ENCODE data around the gene PPIP5K2. TPM values are rescaled to one million over a fixed set of nuclear protein-coding genes. Genes with fewer than 3 reads are reported as not detected.

The PPIP5K2 gene
- total RNA-seq, 1 donor from 2014 or later = 108 TPM

DNA sequence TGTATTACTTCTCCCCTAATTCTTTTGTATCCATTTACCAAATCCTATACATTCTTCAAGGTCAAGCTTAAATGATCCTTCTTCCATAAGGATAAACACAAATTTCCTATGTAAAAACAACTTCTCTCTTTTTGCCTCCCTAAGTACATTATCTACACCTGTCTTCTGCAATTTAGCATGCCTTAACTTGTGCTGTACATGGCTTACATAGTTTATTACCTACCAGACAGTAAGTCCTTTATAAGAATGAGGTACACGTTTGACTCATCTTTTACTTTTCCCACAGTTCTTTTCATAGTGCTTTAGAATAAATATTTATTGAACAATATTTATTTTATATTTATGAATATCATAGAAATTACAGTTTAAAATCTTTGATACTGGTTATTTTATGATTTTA lies 33.6 kb upstream of the PPIP5K2 start:
- no peak overlapping the region for H2AFZ ChIP-seq (replicated peaks)
- no peak overlapping the region for H3K9ac ChIP-seq

DNA sequence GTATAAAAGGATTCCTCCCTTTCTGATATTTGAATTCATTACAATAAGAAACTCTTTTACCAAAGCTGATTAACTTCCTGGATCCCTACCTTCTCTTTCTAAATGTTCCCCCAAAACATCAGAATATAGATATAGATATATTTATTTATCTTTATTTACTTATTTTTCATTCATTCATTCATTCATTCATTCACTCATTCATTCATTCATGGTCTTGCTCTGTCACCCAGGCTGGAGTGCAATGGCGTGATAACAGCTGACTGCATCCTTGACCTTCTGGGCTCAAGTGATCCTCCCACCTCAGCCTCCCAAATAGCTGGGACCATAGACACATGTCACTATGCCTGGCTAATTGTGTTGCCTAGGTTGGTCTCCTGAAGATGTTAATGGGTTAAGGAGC lies 30.8 kb upstream of the PPIP5K2 start:
- H4K20me1 ChIP-seq (ENCODE audit: low read depth) = no peaks in the 10 kb centered on the region
- H3K9me3 Mint-ChIP-seq = peaks cover 1% of the 10 kb centered on the region
- H3K36me3 ChIP-seq = peaks cover 19% of the 10 kb centered on the region
- H3K27ac Mint-ChIP-seq = no peak overlapping the region
- H3K4me1 ChIP-seq = no peaks in the 10 kb centered on the region
- no peak overlapping the region for H3K4me2 ChIP-seq
- H3K27me3 ChIP-seq = no peaks in the 10 kb centered on the region
- H3K4me3 ChIP-seq = no peak overlapping the region
- H3K36me3 Mint-ChIP-seq = peaks cover 24% of the 10 kb centered on the region
- no peaks in the 10 kb centered on the region for H3K4me1 Mint-ChIP-seq
- TF ChIP-seq EZH2 (IDR thresholded peaks at IDR 0.05) (no peak), EZH2phosphoT487 (IDR thresholded peaks at IDR 0.05) (no peak)
- TF ChIP-seq, protein P1, sequence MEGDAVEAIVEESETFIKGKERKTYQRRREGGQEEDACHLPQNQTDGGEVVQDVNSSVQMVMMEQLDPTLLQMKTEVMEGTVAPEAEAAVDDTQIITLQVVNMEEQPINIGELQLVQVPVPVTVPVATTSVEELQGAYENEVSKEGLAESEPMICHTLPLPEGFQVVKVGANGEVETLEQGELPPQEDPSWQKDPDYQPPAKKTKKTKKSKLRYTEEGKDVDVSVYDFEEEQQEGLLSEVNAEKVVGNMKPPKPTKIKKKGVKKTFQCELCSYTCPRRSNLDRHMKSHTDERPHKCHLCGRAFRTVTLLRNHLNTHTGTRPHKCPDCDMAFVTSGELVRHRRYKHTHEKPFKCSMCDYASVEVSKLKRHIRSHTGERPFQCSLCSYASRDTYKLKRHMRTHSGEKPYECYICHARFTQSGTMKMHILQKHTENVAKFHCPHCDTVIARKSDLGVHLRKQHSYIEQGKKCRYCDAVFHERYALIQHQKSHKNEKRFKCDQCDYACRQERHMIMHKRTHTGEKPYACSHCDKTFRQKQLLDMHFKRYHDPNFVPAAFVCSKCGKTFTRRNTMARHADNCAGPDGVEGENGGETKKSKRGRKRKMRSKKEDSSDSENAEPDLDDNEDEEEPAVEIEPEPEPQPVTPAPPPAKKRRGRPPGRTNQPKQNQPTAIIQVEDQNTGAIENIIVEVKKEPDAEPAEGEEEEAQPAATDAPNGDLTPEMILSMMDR (IDR thresholded peaks at IDR 0.05) = no peak
- no peaks in the 10 kb centered on the region for H3F3A ChIP-seq (ENCODE audit: low read depth)
- DNase-seq (ENCODE audit: low spot score) = no peak
- H3K27ac ChIP-seq = no peak overlapping the region
- H3K4me3 Mint-ChIP-seq = no peak overlapping the region
- no peak overlapping the region for H2AFZ ChIP-seq (replicated peaks)
- no peaks in the 10 kb centered on the region for H3K27me3 Mint-ChIP-seq (ENCODE audit: insufficient read depth, low read depth)
- no peaks in the 10 kb centered on the region for H3K79me2 ChIP-seq (ENCODE audit: low read depth)
- no peak overlapping the region for H3K9ac ChIP-seq
- H3K9me3 ChIP-seq (ENCODE audit: low read depth) = no peaks in the 10 kb centered on the region

More for the DNA sequence above, 33.6 kb upstream of the PPIP5K2 start:
- H3K79me2 ChIP-seq (ENCODE audit: low read depth) = no peaks in the 10 kb centered on the region
- peaks cover 3% of the 10 kb centered on the region for H3K9me3 ChIP-seq (ENCODE audit: low read depth)
- H3K27ac ChIP-seq = no peak overlapping the region
- no peaks in the 10 kb centered on the region for H3K27me3 ChIP-seq
- no peaks in the 10 kb centered on the region for H3K4me1 Mint-ChIP-seq
- no peaks in the 10 kb centered on the region for H3F3A ChIP-seq (ENCODE audit: low read depth)
- no peak overlapping the region for H3K4me3 ChIP-seq
- H3K36me3 Mint-ChIP-seq = peaks cover 27% of the 10 kb centered on the region
- H3K4me2 ChIP-seq = no peak overlapping the region
- H3K27ac Mint-ChIP-seq = no peak overlapping the region
- H4K20me1 ChIP-seq (ENCODE audit: low read depth) = no peaks in the 10 kb centered on the region
- H3K4me3 Mint-ChIP-seq = no peak overlapping the region
- DNase-seq (ENCODE audit: low spot score) = no peak
- peaks cover 12% of the 10 kb centered on the region for H3K9me3 Mint-ChIP-seq
- H3K27me3 Mint-ChIP-seq (ENCODE audit: insufficient read depth, low read depth) = no peaks in the 10 kb centered on the region
- no peaks in the 10 kb centered on the region for H3K4me1 ChIP-seq
- TF ChIP-seq, protein P1 (IDR thresholded peaks at IDR 0.05) = no peak
- TF ChIP-seq EZH2 (IDR thresholded peaks at IDR 0.05) (no peak), EZH2phosphoT487 (IDR thresholded peaks at IDR 0.05) (no peak)
- H3K36me3 ChIP-seq = peaks cover 19% of the 10 kb centered on the region

DNA sequence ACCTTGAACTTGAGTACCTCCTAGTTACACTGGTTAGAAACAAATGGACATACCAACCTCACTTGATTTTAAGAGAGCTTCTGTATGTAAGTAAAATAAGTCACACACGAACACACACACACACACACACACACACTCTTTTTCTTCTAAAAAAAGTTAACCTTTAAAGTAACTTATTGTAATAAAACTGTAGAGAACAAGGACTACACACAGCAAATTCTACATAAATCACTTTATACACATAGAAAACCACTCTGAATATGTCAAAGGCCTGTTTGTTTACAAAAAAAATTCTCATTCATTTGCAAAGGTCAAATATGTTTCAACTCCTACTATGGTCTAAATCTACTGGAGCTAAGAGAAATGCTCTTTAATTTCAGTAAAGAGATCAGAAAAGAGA lies 29.3 kb upstream of the PPIP5K2 start:
- Mint-ChIP-seq H3K9me3 (no peaks in the 10 kb centered on the region), H3K4me1 (no peaks in the 10 kb centered on the region), H3K27ac (no peak overlapping the region), H3K27me3 (ENCODE audit: insufficient read depth, low read depth) (peaks cover 2% of the 10 kb centered on the region), H3K4me3 (no peak overlapping the region), H3K36me3 (peaks cover 15% of the 10 kb centered on the region)
- Histone ChIP-seq H3F3A (ENCODE audit: low read depth) (no peaks in the 10 kb centered on the region), H3K9me3 (ENCODE audit: low read depth) (no peaks in the 10 kb centered on the region), H4K20me1 (ENCODE audit: low read depth) (no peaks in the 10 kb centered on the region), H3K4me2 (no peak overlapping the region), H3K4me1 (no peaks in the 10 kb centered on the region), H3K27ac (no peak overlapping the region), H3K27me3 (no peaks in the 10 kb centered on the region), H3K9ac (no peak overlapping the region), H3K79me2 (ENCODE audit: low read depth) (no peaks in the 10 kb centered on the region), H2AFZ (replicated peaks) (no peak overlapping the region), H3K36me3 (peaks cover 9% of the 10 kb centered on the region), H3K4me3 (no peak overlapping the region)
- TF ChIP-seq, protein P1 (IDR thresholded peaks at IDR 0.05) = no peak
- TF ChIP-seq EZH2 (IDR thresholded peaks at IDR 0.05) (no peak), EZH2phosphoT487 (IDR thresholded peaks at IDR 0.05) (no peak)
- DNase-seq (ENCODE audit: low spot score) = no peak

All from neural progenitor cell (in vitro differentiated cells).